WTC11 (cell line): Measurements from ENCODE around the gene HSPB6. TPM values are rescaled to one million over a fixed set of nuclear protein-coding genes. Genes with fewer than 3 reads are reported as not detected.

Experiments
- ATAC-seq: fragments of 200-7000 bp; cut with Tn5 transposase; 2 replicates; pipeline ENCODE4 v1.10.0; 2021; ENCODE audit warnings: mild to moderate bottlenecking, moderate library complexity
- CTCF ChIA-PET: fragments of 300-600 bp; sonication (Branson Sonifier 250); formaldehyde crosslinking; loops from one replicate; lab custom pipeline; 2021; ENCODE audit warnings: antibody characterized with exemption; lab: Charles Lee
- POLR2A ChIA-PET: fragments of 350-600 bp; sonication (Branson Sonifier 250); formaldehyde crosslinking; loops from one replicate; lab custom pipeline; 2021; ENCODE audit warnings: antibody characterized with exemption; lab: Charles Lee
- DNase-seq: peaks from one replicate; pipeline ENCODE4 v3.0.0; 2021; ENCODE audit warnings: low spot score
- H3K27ac Mint-ChIP-seq: 2 replicates; pipeline ENCODE4 v1.8.0; 2021; ENCODE audit warnings: mixed read lengths
- H3K27me3 Mint-ChIP-seq: 2 replicates; pipeline ENCODE4 v1.8.0; 2021; ENCODE audit warnings: low read depth, mild to moderate bottlenecking, moderate library complexity, mixed read lengths
- H3K36me3 Mint-ChIP-seq: 2 replicates; pipeline ENCODE4 v1.8.0; 2021; ENCODE audit warnings: mixed read lengths
- H3K4me1 Mint-ChIP-seq: 2 replicates; pipeline ENCODE4 v1.8.0; 2022; ENCODE audit warnings: mixed read lengths
- H3K4me3 Mint-ChIP-seq: 2 replicates; pipeline ENCODE4 v1.8.0; 2021; ENCODE audit warnings: mild to moderate bottlenecking, moderate library complexity, mixed read lengths
- H3K9me3 Mint-ChIP-seq: 2 replicates; pipeline ENCODE4 v1.8.0; 2021; ENCODE audit warnings: mixed read lengths
- ARID4B ChIP-seq: sonication (generic); formaldehyde crosslinking; IDR thresholded peaks from 2 replicates; pipeline ENCODE4 v1.8.0; 2023; ENCODE audit warnings: missing genetic modification reagents, mild to moderate bottlenecking, borderline replicate concordance
- E2F1 ChIP-seq: sonication (generic); formaldehyde crosslinking; IDR thresholded peaks from 2 replicates; pipeline ENCODE4 v1.8.0; 2022; ENCODE audit warnings: mild to moderate bottlenecking, missing genetic modification reagents
- GRHL2 ChIP-seq: fragments of 250-450 bp; sonication (Bioruptor Pico); IDR thresholded peaks from 2 replicates; pipeline ENCODE4 v1.8.0; 2022; ENCODE audit warnings: mild to moderate bottlenecking, moderate library complexity; ENCODE audit not compliant: insufficient replicate concordance, severe bottlenecking
- RELA ChIP-seq: sonication (generic); formaldehyde crosslinking; IDR thresholded peaks from 2 replicates; pipeline ENCODE4 v1.8.1; 2022; ENCODE audit warnings: missing genetic modification reagents, mild to moderate bottlenecking, borderline replicate concordance
- ZBTB21 ChIP-seq: sonication (generic); formaldehyde crosslinking; IDR thresholded peaks from 2 replicates; pipeline ENCODE4 v1.8.1; 2023; ENCODE audit warnings: mild to moderate bottlenecking, missing genetic modification reagents, borderline replicate concordance
- ZNF532 ChIP-seq: fragments of 250-450 bp; sonication (Bioruptor Pico); IDR thresholded peaks from 2 replicates; pipeline ENCODE4 v1.9.0; 2021; ENCODE audit warnings: mild to moderate bottlenecking, borderline replicate concordance
- total RNA-seq: library from RNA; stranded (reverse); gene quantifications from 3 replicates; pipeline ENCODE4 v1.2.3, GENCODE V29; 2021

The HSPB6 gene
- total RNA-seq, 1 experiment from 2014 or later = 1.7 TPM

GRCh38 chr19:35721374-35721773 is 35.5 kb downstream of the HSPB6 start:
- Mint-ChIP-seq H3K4me1 (peaks cover 6% of the 10 kb centered on the region), H3K9me3 (no peaks in the 10 kb centered on the region), H3K27me3 (no peaks in the 10 kb centered on the region), H3K36me3 (peaks cover 41% of the 10 kb centered on the region), H3K4me3 (no peak overlapping the region), H3K27ac (no peak overlapping the region)
- DNase-seq (no peak), ATAC-seq (no peak)
- ChIA-PET CTCF (no interaction called here), POLR2A (no interaction called here)
- TF ChIP-seq GRHL2 (CRISPR knock-in tag) = no peak

- TF ChIP-seq ARID4B (CRISPR knock-in tag) = no peak
- DNase-seq = no peak
- ChIA-PET POLR2A (interaction anchor here (0.7 kb wide), 1 partner anchor 163 kb away, joined by 3 read pairs; no protein-coding TSS in a partner anchor), CTCF (interaction anchor here (0.6 to 1.0 kb wide), 2 partner anchors 28 to 99 kb away, joined by 3 read pairs; no protein-coding TSS in a partner anchor)
- no peaks in the 10 kb centered on the region for H3K27me3 Mint-ChIP-seq
- H3K4me1 Mint-ChIP-seq = peaks cover 13% of the 10 kb centered on the region
- H3K4me3 Mint-ChIP-seq = no peak overlapping the region
- H3K27ac Mint-ChIP-seq = no peak overlapping the region
- no peaks in the 10 kb centered on the region for H3K9me3 Mint-ChIP-seq
- ATAC-seq = no peak
- H3K36me3 Mint-ChIP-seq = peaks cover 33% of the 10 kb centered on the region
Observed at GRCh38 chr19:35720648-35721047, 36.2 kb downstream of the HSPB6 start.

- Mint-ChIP-seq H3K4me3 (no peak overlapping the region), H3K27ac (no peak overlapping the region), H3K27me3 (no peaks in the 10 kb centered on the region), H3K9me3 (no peaks in the 10 kb centered on the region), H3K4me1 (peaks cover 16% of the 10 kb centered on the region), H3K36me3 (peaks cover 28% of the 10 kb centered on the region)
- DNase-seq = no peak
- no peak for ATAC-seq
- POLR2A ChIA-PET = interaction anchor here (0.7 kb wide), 1 partner anchor 162 kb away, joined by 3 read pairs; no protein-coding TSS in a partner anchor
- no peak for TF ChIP-seq ARID4B (CRISPR knock-in tag)
- no peak for TF ChIP-seq ZNF532 (CRISPR knock-in tag)
- no peak for TF ChIP-seq ZBTB21
- TF ChIP-seq E2F1 = no peak
- no peak for TF ChIP-seq RELA (CRISPR knock-in tag)
- CTCF ChIA-PET = interaction anchor here (0.6 to 1.0 kb wide), 2 partner anchors 27 to 100 kb away, joined by 3 read pairs; no protein-coding TSS in a partner anchor
Observed at GRCh38 chr19:35720163-35720524, 36.7 kb downstream of the HSPB6 start.
